Breast epithelium (tissue), 3 donors: Measurements from ENCODE around the gene TMEM164.

Experiments
- POLR2AphosphoS5 ChIP-seq, 3 donors: sonication (generic); formaldehyde crosslinking; IDR thresholded peaks; one replicate each; pipeline ENCODE4 v1.6.1; 2017; ENCODE audit warnings: antibody characterized with exemption in 3 of 3
- TF ChIP-seq, protein P1 (sequence below), 3 donors: fragments of 450-650 bp; IDR thresholded peaks; one replicate each; pipeline ENCODE4 v1.5.1; 2016 to 2017; ENCODE audit warnings: antibody characterized with exemption in 3 of 3, mild to moderate bottlenecking in 3 of 3, moderate library complexity in 3 of 3

DNA sequence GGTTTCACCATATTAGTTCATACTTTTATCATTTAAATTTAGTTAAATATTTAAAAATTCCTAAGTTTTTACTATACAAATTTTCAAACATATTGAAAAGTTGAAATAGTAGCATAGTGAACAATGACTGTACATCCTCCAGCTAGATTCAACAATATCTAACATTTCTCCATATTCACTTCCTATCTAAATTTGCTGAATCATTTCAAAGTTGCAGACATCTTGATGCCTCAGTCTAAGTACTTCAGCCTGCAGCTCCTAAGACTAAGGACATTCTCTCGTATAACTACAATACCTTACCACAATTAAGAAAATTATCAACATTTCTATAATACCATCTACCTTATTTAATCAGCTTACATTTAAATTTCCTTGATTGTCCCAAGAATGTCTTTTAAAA lies 132.7 kb downstream of the TMEM164 start:
- TF ChIP-seq, protein P1, sequence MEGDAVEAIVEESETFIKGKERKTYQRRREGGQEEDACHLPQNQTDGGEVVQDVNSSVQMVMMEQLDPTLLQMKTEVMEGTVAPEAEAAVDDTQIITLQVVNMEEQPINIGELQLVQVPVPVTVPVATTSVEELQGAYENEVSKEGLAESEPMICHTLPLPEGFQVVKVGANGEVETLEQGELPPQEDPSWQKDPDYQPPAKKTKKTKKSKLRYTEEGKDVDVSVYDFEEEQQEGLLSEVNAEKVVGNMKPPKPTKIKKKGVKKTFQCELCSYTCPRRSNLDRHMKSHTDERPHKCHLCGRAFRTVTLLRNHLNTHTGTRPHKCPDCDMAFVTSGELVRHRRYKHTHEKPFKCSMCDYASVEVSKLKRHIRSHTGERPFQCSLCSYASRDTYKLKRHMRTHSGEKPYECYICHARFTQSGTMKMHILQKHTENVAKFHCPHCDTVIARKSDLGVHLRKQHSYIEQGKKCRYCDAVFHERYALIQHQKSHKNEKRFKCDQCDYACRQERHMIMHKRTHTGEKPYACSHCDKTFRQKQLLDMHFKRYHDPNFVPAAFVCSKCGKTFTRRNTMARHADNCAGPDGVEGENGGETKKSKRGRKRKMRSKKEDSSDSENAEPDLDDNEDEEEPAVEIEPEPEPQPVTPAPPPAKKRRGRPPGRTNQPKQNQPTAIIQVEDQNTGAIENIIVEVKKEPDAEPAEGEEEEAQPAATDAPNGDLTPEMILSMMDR (IDR thresholded peaks at IDR 0.05), result no peak
- TF ChIP-seq POLR2AphosphoS5 (IDR thresholded peaks at IDR 0.05), result no peak
